Cardiac muscle cell (in vitro differentiated cells and primary cell): Measurements from ENCODE around the gene SIGLEC6. TPM values are rescaled to one million over a fixed set of nuclear protein-coding genes. Genes with fewer than 3 reads are reported as not detected.
A peak's percentile ranks its signal among the peaks of the same experiment; 100 is the strongest.

Source experiments
- DNase-seq, 2 donors: peaks; one replicate each; pipeline versions ENCODE4 v3.0.0 to v3.0.0-alpha.2; 2010 to 2017; ENCODE audit warnings: low read depth in 1 of 2, low spot score in 1 of 2
- H3K27ac ChIP-seq: fragments of 200-600 bp; sonication (generic); 2 replicates; pipeline ENCODE4 v1.5.1; 2016
- H3K27me3 ChIP-seq: fragments of 200-600 bp; sonication (generic); 2 replicates; pipeline ENCODE4 v1.6.0; 2016; ENCODE audit warnings: control low read depth
- H3K36me3 ChIP-seq: fragments of 200-600 bp; sonication (generic); 2 replicates; pipeline ENCODE4 v1.5.1; 2016; ENCODE audit warnings: control low read depth
- H3K4me1 ChIP-seq: fragments of 200-600 bp; sonication (generic); 2 replicates; pipeline ENCODE4 v1.8.1; 2017; ENCODE audit warnings: low read depth, mild to moderate bottlenecking, mixed run types
- H3K4me3 ChIP-seq: fragments of 200-600 bp; sonication (generic); 2 replicates; pipeline ENCODE4 v1.5.1; 2016; ENCODE audit warnings: mild to moderate bottlenecking
- H3K9me3 ChIP-seq: fragments of 200-600 bp; sonication (generic); 2 replicates; pipeline ENCODE4 v1.5.1; 2017; ENCODE audit warnings: low read depth, mild to moderate bottlenecking, control low read depth
- CTCF ChIP-seq: IDR thresholded peaks from 2 replicates; pipeline ENCODE4 v1.5.1; 2012; ENCODE audit warnings: low read depth, mild to moderate bottlenecking, low read length
- polyA plus RNA-seq: library from polyadenylated mRNA; unstranded; fragments of >200 nt; fragmentation: Nextera tagmentation; extraction: Ambion mirVana; gene quantifications from 2 replicates; pipeline ENCODE4 v1.2.1, GENCODE V29; 2016
- total RNA-seq: library from RNA; depleted of rRNA; stranded (reverse); fragments of >200 nt; gene quantifications from 2 replicates; pipeline ENCODE4 v1.2.3, GENCODE V29; 2016

The SIGLEC6 gene
- total and polyA plus RNA-seq, 2 experiments from 2014 or later: not detected

- Histone ChIP-seq H3K27me3 (no peaks in the 10 kb centered on the region), H3K27ac (no peak overlapping the region), H3K36me3 (no peaks in the 10 kb centered on the region), H3K4me1 (no peaks in the 10 kb centered on the region), H3K9me3 (peaks cover 3% of the 10 kb centered on the region), H3K4me3 (no peak overlapping the region)
- DNase-seq: no peak
- TF ChIP-seq CTCF: no peak
Measured at GRCh38 chr19:51489113-51489512, 42.4 kb downstream of the SIGLEC6 start.

- DNase-seq: no peak
- Histone ChIP-seq H3K4me3 (no peak overlapping the region), H3K27me3 (no peaks in the 10 kb centered on the region), H3K27ac (no peak overlapping the region), H3K36me3 (no peaks in the 10 kb centered on the region), H3K9me3 (peaks cover 3% of the 10 kb centered on the region), H3K4me1 (no peaks in the 10 kb centered on the region)
- no peak for TF ChIP-seq CTCF
Measured at GRCh38 chr19:51488491-51488890, 43.0 kb downstream of the SIGLEC6 start.

- DNase-seq: no peak
- no peak overlapping the region for H3K4me3 ChIP-seq
- no peaks in the 10 kb centered on the region for H3K27me3 ChIP-seq
- H3K36me3 ChIP-seq: no peaks in the 10 kb centered on the region
- TF ChIP-seq CTCF: no peak
- H3K9me3 ChIP-seq: peaks cover 3% of the 10 kb centered on the region
- no peak overlapping the region for H3K27ac ChIP-seq
- no peaks in the 10 kb centered on the region for H3K4me1 ChIP-seq
Measured at GRCh38 chr19:51485960-51486660, 45.4 kb downstream of the SIGLEC6 start.

GRCh38 chr19:51480590-51480989, 50.9 kb downstream of the SIGLEC6 start:
- no peak for TF ChIP-seq CTCF
- DNase-seq: peak; percentile 3 to 56
- Histone ChIP-seq H3K9me3 (no peaks in the 10 kb centered on the region), H3K36me3 (no peaks in the 10 kb centered on the region), H3K27ac (no peak overlapping the region), H3K4me3 (no peak overlapping the region), H3K27me3 (no peaks in the 10 kb centered on the region), H3K4me1 (no peaks in the 10 kb centered on the region)

- Histone ChIP-seq H3K36me3 (no peaks in the 10 kb centered on the region), H3K4me3 (no peak overlapping the region), H3K4me1 (no peaks in the 10 kb centered on the region), H3K9me3 (no peaks in the 10 kb centered on the region), H3K27ac (no peak overlapping the region), H3K27me3 (no peaks in the 10 kb centered on the region)
- TF ChIP-seq CTCF: no peak
- no peak for DNase-seq
Measured at GRCh38 chr19:51479531-51480331, 51.7 kb downstream of the SIGLEC6 start.
